Mesenchymal stem cell (in vitro differentiated cells and primary cell): Measurements from ENCODE around the gene COL24A1.
"Not testable (repeated sequence)": the region's sequence is repeated elsewhere in the genome, so short reads cannot be mapped to it uniquely, and the experiment has no call there.

Source experiments
- DNase-seq: peaks from one replicate; pipeline ENCODE4 v3.0.0-alpha.2; 2013
- H2AFZ ChIP-seq: one replicate; pipeline ENCODE4 v1.6.1; 2013; ENCODE audit warnings: low read depth, mild to moderate bottlenecking, control low read depth, inconsistent platforms, low read length, moderate library complexity
- H2AK5ac ChIP-seq: 2 replicates; pipeline ENCODE4 v1.6.1; 2013; ENCODE audit warnings: low read length, moderate library complexity, mild to moderate bottlenecking, inconsistent platforms; ENCODE audit not compliant: severe bottlenecking
- H2BK120ac ChIP-seq: one replicate; pipeline ENCODE4 v1.6.1; 2013; ENCODE audit warnings: low read depth, mild to moderate bottlenecking, inconsistent platforms, low read length, moderate library complexity
- H2BK12ac ChIP-seq, 2 experiments: one replicate each; pipeline ENCODE4 v1.6.1; 2013; ENCODE audit warnings: inconsistent platforms in 2 of 2, low read length in 2 of 2, mild to moderate bottlenecking in 2 of 2, moderate library complexity in 2 of 2, control low read depth in 1 of 2
- H2BK15ac ChIP-seq: one replicate; pipeline ENCODE4 v1.6.1; 2013; ENCODE audit warnings: mild to moderate bottlenecking, low read depth, inconsistent platforms; ENCODE audit not compliant: poor library complexity, severe bottlenecking
- H2BK5ac ChIP-seq: 2 replicates; pipeline ENCODE4 v1.6.1; 2013; ENCODE audit warnings: low read depth, mild to moderate bottlenecking, low read length, control low read depth, inconsistent platforms; ENCODE audit not compliant: poor library complexity, severe bottlenecking
- H3K14ac ChIP-seq, 2 experiments: one replicate each; pipeline ENCODE4 v1.6.1; 2013; ENCODE audit warnings: inconsistent platforms in 2 of 2, low read length in 2 of 2, control low read depth in 1 of 2, mild to moderate bottlenecking in 1 of 2, moderate library complexity in 1 of 2
- H3K18ac ChIP-seq, 2 experiments: one replicate each; pipeline ENCODE4 v1.6.1; 2013; ENCODE audit warnings: inconsistent platforms in 2 of 2, low read length in 2 of 2, control low read depth in 1 of 2, low read depth in 1 of 2, mild to moderate bottlenecking in 1 of 2
- H3K23ac ChIP-seq, 2 experiments: one replicate each; pipeline ENCODE4 v1.6.1; 2013; ENCODE audit warnings: inconsistent platforms in 2 of 2, low read length in 2 of 2, mild to moderate bottlenecking in 2 of 2, moderate library complexity in 2 of 2, control low read depth in 1 of 2
- H3K27ac ChIP-seq: 2 replicates; pipeline ENCODE4 v1.5.1; 2013; ENCODE audit warnings: mild to moderate bottlenecking, moderate library complexity, low read length, control low read depth, inconsistent platforms; ENCODE audit not compliant: poor library complexity, severe bottlenecking
- H3K27me3 ChIP-seq, 2 experiments: 2 replicates each; pipeline versions ENCODE4 v1.6.1 to v1.7.0; 2013; ENCODE audit warnings: low read length in 2 of 2, mild to moderate bottlenecking in 2 of 2, moderate library complexity in 2 of 2, control low read depth in 1 of 2, inconsistent platforms in 1 of 2; ENCODE audit not compliant: control insufficient read depth in 1 of 2, insufficient read depth in 1 of 2
- H3K36me3 ChIP-seq, 2 experiments: 2 replicates each; pipeline versions ENCODE4 v1.6.1 to v1.7.0; 2013; ENCODE audit warnings: low read length in 2 of 2, control low read depth in 1 of 2, inconsistent platforms in 1 of 2, low read depth in 1 of 2, mild to moderate bottlenecking in 1 of 2; ENCODE audit not compliant: insufficient read depth in 2 of 2, control insufficient read depth in 1 of 2
- H3K4ac ChIP-seq, 2 experiments: one replicate each; pipeline ENCODE4 v1.6.1; 2013; ENCODE audit warnings: inconsistent platforms in 2 of 2, low read length in 2 of 2, mild to moderate bottlenecking in 2 of 2, moderate library complexity in 2 of 2, control low read depth in 1 of 2, low read depth in 1 of 2
- H3K4me1 ChIP-seq: 2 replicates; pipeline ENCODE4 v1.6.1; 2013; ENCODE audit warnings: low read depth, low read length, control low read depth; ENCODE audit not compliant: control insufficient read depth, insufficient read depth
- H3K4me2 ChIP-seq: 2 replicates; pipeline ENCODE4 v1.6.1; 2013; ENCODE audit warnings: low read length, mild to moderate bottlenecking, inconsistent platforms; ENCODE audit not compliant: poor library complexity, severe bottlenecking
- H3K4me3 ChIP-seq, 2 experiments: 2 replicates each; pipeline versions ENCODE4 v1.5.1 to v1.7.0; 2013; ENCODE audit warnings: low read length in 2 of 2, mild to moderate bottlenecking in 2 of 2, control low read depth in 1 of 2, low read depth in 1 of 2; ENCODE audit not compliant: insufficient read depth in 1 of 2
- H3K79me1 ChIP-seq: replicated peaks from 2 replicates; pipeline ENCODE4 v1.6.1; 2013; ENCODE audit warnings: mild to moderate bottlenecking, control low read depth, low read length, inconsistent platforms; ENCODE audit not compliant: poor library complexity, severe bottlenecking
- H3K9ac ChIP-seq: 2 replicates; pipeline ENCODE4 v1.7.0; 2013; ENCODE audit warnings: mild to moderate bottlenecking, low read length, moderate library complexity
- H3K9me3 ChIP-seq: 2 replicates; pipeline ENCODE4 v1.7.0; 2013; ENCODE audit warnings: mild to moderate bottlenecking, low read length; ENCODE audit not compliant: control insufficient read depth
- H4K8ac ChIP-seq: one replicate; pipeline ENCODE4 v1.6.1; 2013; ENCODE audit warnings: inconsistent platforms, mild to moderate bottlenecking, low read length, moderate library complexity
- H4K91ac ChIP-seq: one replicate; pipeline ENCODE4 v1.6.1; 2013; ENCODE audit warnings: mild to moderate bottlenecking, low read length, inconsistent platforms
- WGBS: methylation state at CpG from one replicate; pipeline ENCODE4 v1.1.7; 2013; ENCODE audit warnings: mixed read lengths; 5-methylcytosine and 5-hydroxymethylcytosine counted together

Gene COL24A1

GRCh38 chr1:85734931-85735330, 421.6 kb downstream of the COL24A1 start:
- Histone ChIP-seq H4K91ac (no peak overlapping the region), H3K9ac (no peak overlapping the region), H2BK15ac (no peak overlapping the region), H2AK5ac (no peak overlapping the region), H3K27ac (peak overlapping the region; percentile 71), H2AFZ (no peak overlapping the region), H2BK120ac (no peak overlapping the region), H3K4me2 (no peak overlapping the region), H3K36me3 (no peaks in the 10 kb centered on the region), H3K23ac (no peak overlapping the region), H3K27me3 (no peaks in the 10 kb centered on the region), H2BK5ac (no peak overlapping the region), H4K8ac (no peak overlapping the region), H3K4ac (no peak overlapping the region), H3K79me1 (no peaks in the 10 kb centered on the region), H3K9me3 (no peaks in the 10 kb centered on the region), H2BK12ac (no peak overlapping the region), H3K14ac (no peak overlapping the region), H3K4me1 (no peaks in the 10 kb centered on the region), H3K4me3 (no peak overlapping the region), H3K18ac (no peak overlapping the region)
- no CpG with 5 or more reads among the region's 1 CpG for WGBS
- no peak for DNase-seq

- H3K4me3 ChIP-seq, result no peak overlapping the region
- no peak overlapping the region for H3K14ac ChIP-seq
- no peaks in the 10 kb centered on the region for H3K27me3 ChIP-seq
- WGBS, result 75% methylated on average over 2 of the region's 7 CpGs
- H2BK5ac ChIP-seq, result no peak overlapping the region
- H4K91ac ChIP-seq, result no peak overlapping the region
- H3K4ac ChIP-seq, result no peak overlapping the region
- H2BK15ac ChIP-seq, result no peak overlapping the region
- no peak overlapping the region for H2BK12ac ChIP-seq
- no peak overlapping the region for H2AK5ac ChIP-seq
- no peak overlapping the region for H3K23ac ChIP-seq
- H4K8ac ChIP-seq, result no peak overlapping the region
- H3K4me1 ChIP-seq, result no peaks in the 10 kb centered on the region
- H3K36me3 ChIP-seq, result no peaks in the 10 kb centered on the region
- no peak overlapping the region for H3K9ac ChIP-seq
- H3K79me1 ChIP-seq, result no peaks in the 10 kb centered on the region
- no peak for DNase-seq
- no peak overlapping the region for H2BK120ac ChIP-seq
- H3K27ac ChIP-seq, result no peak overlapping the region
- H2AFZ ChIP-seq, result no peak overlapping the region
- H3K9me3 ChIP-seq, result peaks cover 35% of the 10 kb centered on the region
- no peak overlapping the region for H3K4me2 ChIP-seq
- no peak overlapping the region for H3K18ac ChIP-seq
Measured at GRCh38 chr1:85718678-85719340, 437.8 kb downstream of the COL24A1 start.

- DNase-seq, H2BK120ac ChIP-seq, H4K8ac ChIP-seq, H3K4me1 ChIP-seq, H3K14ac ChIP-seq, H2AFZ ChIP-seq, H3K4ac ChIP-seq, H3K36me3 ChIP-seq, H3K4me2 ChIP-seq, H3K27ac ChIP-seq, H3K9ac ChIP-seq, H3K27me3 ChIP-seq, H2BK5ac ChIP-seq, H3K4me3 ChIP-seq, H3K23ac ChIP-seq, H2AK5ac ChIP-seq, H3K18ac ChIP-seq, H4K91ac ChIP-seq, H2BK15ac ChIP-seq, H3K79me1 ChIP-seq, H3K9me3 ChIP-seq, H2BK12ac ChIP-seq: not testable (repeated sequence)
- 83% methylated on average over 11 of the region's 14 CpGs for WGBS
Measured at GRCh38 chr1:85714418-85715114, 442.0 kb downstream of the COL24A1 start.

GRCh38 chr1:85708829-85709227, 447.7 kb downstream of the COL24A1 start:
- peaks cover under 1% of the 10 kb centered on the region for H3K9me3 ChIP-seq
- peaks cover 4% of the 10 kb centered on the region for H3K4me1 ChIP-seq
- no peak overlapping the region for H3K18ac ChIP-seq
- no peak overlapping the region for H2BK5ac ChIP-seq
- H3K27me3 ChIP-seq, result no peaks in the 10 kb centered on the region
- H3K9ac ChIP-seq, result peak overlapping the region; percentile 96
- peak overlapping the region; percentile 64 for H3K4me2 ChIP-seq
- H3K4me3 ChIP-seq, result peak overlapping the region in 1 of 2 experiments; percentile 98
- H2BK12ac ChIP-seq, result no peak overlapping the region
- H3K14ac ChIP-seq, result no peak overlapping the region
- no peak overlapping the region for H2BK15ac ChIP-seq
- H3K4ac ChIP-seq, result peak overlapping the region; percentile 5 to 66
- H3K79me1 ChIP-seq, result no peaks in the 10 kb centered on the region
- peak overlapping the region; percentile 89 for H3K27ac ChIP-seq
- peak overlapping the region; percentile 97 for H4K8ac ChIP-seq
- no peak for DNase-seq
- H3K36me3 ChIP-seq, result peaks cover 5 to 24% of the 10 kb centered on the region in 2 experiments
- 89% methylated on average over 5 of the region's 6 CpGs for WGBS
- H2BK120ac ChIP-seq, result no peak overlapping the region
- H3K23ac ChIP-seq, result no peak overlapping the region
- peak overlapping the region; percentile 73 for H4K91ac ChIP-seq
- no peak overlapping the region for H2AFZ ChIP-seq
- H2AK5ac ChIP-seq, result no peak overlapping the region
